Astrocyte (in vitro differentiated cells and primary cell): Measurements from ENCODE around the gene DHTKD1.

Source experiments
- CTCF ChIP-seq: IDR thresholded peaks from 2 replicates; pipeline ENCODE4 v1.5.1; 2011; ENCODE audit warnings: low read depth, mild to moderate bottlenecking, inconsistent platforms, low read length, moderate library complexity; ENCODE audit not compliant: insufficient read depth
- EZH2 ChIP-seq: IDR thresholded peaks from 2 replicates; pipeline ENCODE4 v1.6.1; 2012; ENCODE audit warnings: mild to moderate bottlenecking, low read length, inconsistent platforms; ENCODE audit not compliant: insufficient read depth

- TF ChIP-seq CTCF (no peak), EZH2 (no peak)
These were observed 7.6 kb upstream of the DHTKD1 start for GRCh38 chr10:12061124-12061523.
